H1 (cell line): Measurements from ENCODE around the gene ZNF606. TPM values are rescaled to one million over a fixed set of nuclear protein-coding genes. Genes with fewer than 3 reads are reported as not detected.

Experiments used
- CTCF ChIA-PET: fragments of 300-600 bp; sonication (Branson Sonifier 250); formaldehyde crosslinking; loops from one replicate; lab custom pipeline; 2021; ENCODE audit not compliant: partially characterized antibody; lab: Charles Lee
- POLR2A ChIA-PET: fragments of 300-600 bp; sonication (Branson Sonifier 250); formaldehyde crosslinking; loops from one replicate; lab custom pipeline; 2021; ENCODE audit warnings: inconsistent platforms; ENCODE audit not compliant: partially characterized antibody; lab: Charles Lee
- DNase-seq, 2 experiments: peaks; one replicate each; pipeline versions ENCODE4 v3.0.0 to v3.0.0-alpha.2; 2010 to 2022; ENCODE audit warnings: low spot score in 2 of 2, low read depth in 1 of 2, mixed read lengths in 1 of 2
- FAIRE-seq: peaks from 2 replicates; lab custom pipeline; 2011; peaks lifted over from hg19 to GRCh38; lab: Jason Lieb, UNC
- H2AFZ ChIP-seq: 2 replicates; pipeline ENCODE4 v1.8.1; 2012; ENCODE audit warnings: low read length, inconsistent platforms
- H2AK5ac ChIP-seq: 2 replicates; pipeline ENCODE4 v1.6.1; 2013; ENCODE audit warnings: low read depth, low read length
- H2BK120ac ChIP-seq: replicated peaks from 2 replicates; pipeline ENCODE3; 2013; ENCODE audit warnings: low read depth, low read length, inconsistent platforms
- H2BK12ac ChIP-seq: 2 replicates; pipeline ENCODE4 v1.6.1; 2013; ENCODE audit warnings: low read depth, low read length
- H2BK15ac ChIP-seq: 2 replicates; pipeline ENCODE4 v1.6.1; 2013; ENCODE audit warnings: low read length
- H2BK20ac ChIP-seq: 2 replicates; pipeline ENCODE4 v1.6.1; 2013; ENCODE audit warnings: low read length
- H2BK5ac ChIP-seq: 2 replicates; pipeline ENCODE4 v1.6.1; 2013; ENCODE audit warnings: low read depth, low read length
- H3K14ac ChIP-seq: 2 replicates; pipeline ENCODE4 v1.6.1; 2013; ENCODE audit warnings: inconsistent platforms; ENCODE audit not compliant: insufficient read length
- H3K18ac ChIP-seq: 2 replicates; pipeline ENCODE4 v1.6.1; 2013; ENCODE audit warnings: low read length; ENCODE audit errors: extremely low read depth
- H3K23ac ChIP-seq: 2 replicates; pipeline ENCODE4 v1.6.1; 2013; ENCODE audit warnings: inconsistent platforms; ENCODE audit not compliant: insufficient read length
- H3K23me2 ChIP-seq: 2 replicates; pipeline ENCODE4 v1.6.1; 2013; ENCODE audit warnings: low read depth, low read length
- H3K27ac ChIP-seq: 2 replicates; pipeline ENCODE4 v1.6.1; 2011; ENCODE audit warnings: low read depth, low read length, inconsistent platforms
- H3K27me3 ChIP-seq, 4 experiments: replicated peaks in 1 of 4; 1 replicate in 1 of 4; 2 replicates in 3 of 4; pipeline versions ENCODE4 v1.6.1 to v1.8.1; 2011 to 2013; ENCODE audit warnings: low read length in 3 of 4, mild to moderate bottlenecking in 3 of 4, inconsistent platforms in 2 of 4, mixed read lengths in 2 of 4, moderate library complexity in 1 of 4; ENCODE audit not compliant: control insufficient read depth in 3 of 4, insufficient read depth in 3 of 4; ENCODE audit errors: extremely low read depth in 1 of 4
- H3K36me3 ChIP-seq, 4 experiments: 2 replicates each; pipeline versions ENCODE4 v1.6.1 to v1.8.1; 2011 to 2013; ENCODE audit warnings: mild to moderate bottlenecking in 4 of 4, low read length in 3 of 4, moderate library complexity in 2 of 4, control low read depth in 1 of 4, inconsistent platforms in 1 of 4; ENCODE audit not compliant: insufficient read depth in 4 of 4, control insufficient read depth in 2 of 4
- H3K4ac ChIP-seq: replicated peaks from 2 replicates; pipeline ENCODE3; 2013; ENCODE audit warnings: low read length, low read depth, mixed read lengths, inconsistent platforms; ENCODE audit not compliant: insufficient read length
- H3K4me1 ChIP-seq, 4 experiments: replicated peaks in 1 of 4; 1 replicate in 1 of 4; 2 replicates in 3 of 4; pipeline versions ENCODE4 v1.6.1 to v1.8.1; 2011 to 2013; ENCODE audit warnings: low read length in 3 of 4, inconsistent platforms in 2 of 4, mixed read lengths in 1 of 4; ENCODE audit not compliant: insufficient read depth in 4 of 4, control insufficient read depth in 3 of 4
- H3K4me2 ChIP-seq, 2 experiments: 2 replicates each; pipeline versions ENCODE4 v1.6.1 to v1.8.1; 2011 to 2013; ENCODE audit warnings: low read depth in 2 of 2, low read length in 2 of 2, control low read depth in 1 of 2, inconsistent platforms in 1 of 2, mild to moderate bottlenecking in 1 of 2; ENCODE audit not compliant: insufficient read depth in 1 of 2
- H3K4me3 ChIP-seq, 4 experiments: fragments of 200-600, 300-600 bp in 1 of 4; sonication (generic), shearing (Covaris generic), sonication (Bioruptor Twin) in 1 of 4; 2 replicates each; pipeline versions ENCODE4 v1.5.1 to v1.8.1; 2011 to 2016; ENCODE audit warnings: low read length in 4 of 4, low read depth in 3 of 4, control low read depth in 2 of 4, inconsistent platforms in 2 of 4, mild to moderate bottlenecking in 2 of 4, mixed read lengths in 1 of 4, moderate library complexity in 1 of 4; ENCODE audit not compliant: insufficient read depth in 2 of 4; ENCODE audit errors: extremely low read depth in 1 of 4
- H3K56ac ChIP-seq: replicated peaks from 2 replicates; pipeline ENCODE3; 2013; ENCODE audit warnings: low read depth, mild to moderate bottlenecking, mixed read lengths, low read length, inconsistent platforms; ENCODE audit not compliant: insufficient read length
- H3K79me1 ChIP-seq: 2 replicates; pipeline ENCODE4 v1.6.1; 2013; ENCODE audit warnings: low read depth, low read length, control low read depth
- H3K79me2 ChIP-seq, 2 experiments: 2 replicates each; pipeline versions ENCODE4 v1.6.1 to v1.8.1; 2012 to 2013; ENCODE audit warnings: low read length in 2 of 2, mild to moderate bottlenecking in 2 of 2, inconsistent platforms in 1 of 2; ENCODE audit not compliant: insufficient read depth in 2 of 2, control insufficient read depth in 1 of 2
- H3K9ac ChIP-seq, 4 experiments: replicated peaks in 1 of 4; 1 replicate in 1 of 4; 2 replicates in 3 of 4; pipeline versions ENCODE4 v1.6.1 to v1.8.1; 2011 to 2013; ENCODE audit warnings: low read depth in 3 of 4, low read length in 3 of 4, control low read depth in 2 of 4, mild to moderate bottlenecking in 2 of 4, moderate library complexity in 2 of 4, inconsistent platforms in 1 of 4; ENCODE audit errors: extremely low read depth in 1 of 4
- H3K9me3 ChIP-seq, 2 experiments: 2 replicates each; pipeline versions ENCODE4 v1.6.1 to v1.8.1; 2012 to 2013; ENCODE audit warnings: mild to moderate bottlenecking in 2 of 2, moderate library complexity in 2 of 2, control low read depth in 1 of 2, inconsistent platforms in 1 of 2, low read depth in 1 of 2, low read length in 1 of 2, mixed read lengths in 1 of 2; ENCODE audit not compliant: insufficient read depth in 2 of 2
- H4K20me1 ChIP-seq, 2 experiments: replicated peaks in 1 of 2; 2 replicates each; pipeline versions ENCODE3 to v1.8.1; 2011 to 2013; ENCODE audit warnings: inconsistent platforms in 2 of 2, low read length in 2 of 2, mild to moderate bottlenecking in 1 of 2; ENCODE audit not compliant: insufficient read depth in 2 of 2, control insufficient read depth in 1 of 2
- H4K5ac ChIP-seq: 2 replicates; pipeline ENCODE4 v1.6.1; 2013; ENCODE audit warnings: low read length, low read depth, mixed read lengths, inconsistent platforms; ENCODE audit not compliant: insufficient read length
- H4K8ac ChIP-seq: 2 replicates; pipeline ENCODE4 v1.8.0; 2013; ENCODE audit warnings: mild to moderate bottlenecking, moderate library complexity, low read length, inconsistent platforms; ENCODE audit not compliant: insufficient read depth; ENCODE audit errors: extremely low read depth
- H4K91ac ChIP-seq: replicated peaks from 2 replicates; pipeline ENCODE3; 2013; ENCODE audit warnings: low read length, mixed read lengths, inconsistent platforms; ENCODE audit not compliant: insufficient read length
- E2F6 ChIP-seq: IDR thresholded peaks from 2 replicates; pipeline ENCODE4 v1.6.1; 2012; ENCODE audit warnings: inconsistent platforms
- POLR2A ChIP-seq, 2 experiments: IDR thresholded peaks; 1 replicate in 1 of 2; 2 replicates in 1 of 2; pipeline ENCODE4 v1.6.1; 2011; ENCODE audit warnings: low read depth in 2 of 2, low read length in 2 of 2, mild to moderate bottlenecking in 2 of 2; ENCODE audit errors: control extremely low read depth in 1 of 2
- SAP30 ChIP-seq: fragments of 300-600 bp; sonication (generic); IDR thresholded peaks from 2 replicates; pipeline ENCODE4 v1.7.1; 2012; ENCODE audit warnings: low read length, moderate library complexity, mild to moderate bottlenecking, inconsistent platforms; ENCODE audit not compliant: insufficient read depth, insufficient replicate concordance
- WGBS, 2 experiments: shearing (Covaris generic) in 1 of 2; methylation state at CpG; one replicate each; pipeline versions ENCODE4 v1.1.6 to v1.1.7; 2013 to 2015; ENCODE audit warnings: low lambda C conversion rate in 2 of 2, mixed read lengths in 2 of 2, inconsistent platforms in 1 of 2, low coverage in 1 of 2, missing lambda C conversion rate in 1 of 2; ENCODE audit not compliant: insufficient replicate concordance in 2 of 2, insufficient coverage in 1 of 2, insufficient read length in 1 of 2; ENCODE audit errors: extremely low coverage in 1 of 2, missing lambda C conversion rate in 1 of 2; 5-methylcytosine and 5-hydroxymethylcytosine counted together
- polyA plus RNA-seq, 7 experiments: library from polyadenylated mRNA; depleted of rRNA in 3 of 7; stranded (reverse) in 5 of 7; unstranded in 2 of 7; fragments of >200 nt in 5 of 7; fragments of 200-250 nt in 2 of 7; gene quantifications; 1 replicate in 5 of 7; 2 replicates in 1 of 7; 4 replicates in 1 of 7; pipeline versions ENCODE4 v1.2.1 to v1.2.3, GENCODE V29; 2011 to 2013; ENCODE audit warnings: missing spikeins in 2 of 7, mixed read lengths in 2 of 7
- total RNA-seq: library from RNA; stranded (reverse); fragmentation: NEBNext Ultra II Directional; extraction: Animal tissue kit (Norgen Biotek cat#: 25700); gene quantifications from 2 replicates; pipeline ENCODE4 v1.2.1, GENCODE V29; 2021

Gene ZNF606
- total and polyA plus RNA-seq, 2 of the 8 experiments (the other 6 are each of a cell fraction or from before 2014, with no cell fraction given), result 5.2 to 19.3 TPM

- Histone ChIP-seq H2AFZ (no peak overlapping the region), H2BK5ac (no peak overlapping the region)
- TF ChIP-seq SAP30 (no peak), POLR2A (IDR thresholded peaks at IDR 0.05; ENCODE audit: control extremely low read depth in 1 of 2, low read depth in 2 of 2, low read length in 2 of 2) (no peak), E2F6 (no peak)
- TF ChIP-seq, all 59 proteins: peak for 0
- Histone ChIP-seq H2BK15ac (no peak overlapping the region), H3K27ac (no peak overlapping the region), H2BK120ac (no peak overlapping the region), H4K5ac (no peak overlapping the region), H3K27me3 (no peaks in the 10 kb centered on the region; a peak in 1 of 7 replicates), H3K4me1 (peaks cover 0 to 7% (median 3%) of the 10 kb centered on the region in 4 experiments; a peak in 3 of 7 replicates), H4K20me1 (no peaks in the 10 kb centered on the region), H3K56ac (no peak overlapping the region), H3K14ac (no peak overlapping the region), H3K9me3 (peaks cover 33 to 63% of the 10 kb centered on the region in 2 experiments), H4K91ac (no peak overlapping the region), H2AK5ac (no peak overlapping the region), H3K4me3 (no peak overlapping the region), H4K8ac (no peak overlapping the region), H3K23ac (no peak overlapping the region), H2BK12ac (no peak overlapping the region), H3K23me2 (no peaks in the 10 kb centered on the region), H3K79me1 (no peaks in the 10 kb centered on the region), H3K36me3 (no peaks in the 10 kb centered on the region), H3K79me2 (no peaks in the 10 kb centered on the region), H2BK20ac (no peak overlapping the region), H3K4me2 (no peak overlapping the region), H3K4ac (no peak overlapping the region), H3K9ac (no peak overlapping the region), H3K18ac (no peak overlapping the region)
- POLR2A ChIA-PET, result interaction anchor here (0.9 to 1.7 kb wide), 4 partner anchors 9 to 53 kb away, joined by 3 to 7 read pairs (median 5); no protein-coding TSS in a partner anchor
- DNase-seq, result no peak
- no peak for FAIRE-seq
- 99% methylated on average over 16 of the region's 16 CpGs; no CpG with 5 or more reads in 1 of the 2 experiments for WGBS, 2 experiments
- CTCF ChIA-PET, result interaction anchor here (1.5 kb wide), 1 partner anchor 9 kb away, joined by 7 read pairs; no protein-coding TSS in a partner anchor
Measured at GRCh38 chr19:58052256-58052655, 49.6 kb upstream of the ZNF606 start.
